GM12874 (cell line): ENCODE data around the gene RSPH1.

Experiments
- CTCF ChIP-seq: IDR thresholded peaks from 2 replicates; pipeline ENCODE4 v1.5.1; 2011; ENCODE audit warnings: low read depth, mild to moderate bottlenecking, control low read depth, low read length, moderate library complexity; ENCODE audit not compliant: insufficient read depth

Gene RSPH1

GRCh38 chr21:42512346-42513034 lies 16.5 kb upstream of the RSPH1 start:
- TF ChIP-seq CTCF, result no peak

GRCh38 chr21:42509244-42509643 lies 13.2 kb upstream of the RSPH1 start:
- no peak for TF ChIP-seq CTCF

- no peak for TF ChIP-seq CTCF
These were observed 12.3 kb upstream of the RSPH1 start for GRCh38 chr21:42508371-42508770.

- no peak for TF ChIP-seq CTCF
These were observed 11.4 kb upstream of the RSPH1 start for GRCh38 chr21:42507418-42507817.

- no peak for TF ChIP-seq CTCF
These were observed 9.2 kb upstream of the RSPH1 start for GRCh38 chr21:42505090-42505726.

GRCh38 chr21:42503711-42504110 lies 7.7 kb upstream of the RSPH1 start:
- no peak for TF ChIP-seq CTCF

- TF ChIP-seq CTCF, result no peak
These were observed 4.7 kb upstream of the RSPH1 start for GRCh38 chr21:42500736-42501135.
